Liver (tissue), 9 donors: ENCODE measurements around the gene GSTM3. TPM values are rescaled to one million over a fixed set of nuclear protein-coding genes. Genes with fewer than 3 reads are reported as not detected.

ENCODE experiments used
- DNase-seq: peaks from one replicate; pipeline ENCODE4 v3.0.0-alpha.2; 2017; ENCODE audit warnings: low spot score
- H3K27ac ChIP-seq, 2 donors: one replicate each; pipeline ENCODE4 v1.7.0; 2013; ENCODE audit warnings: inconsistent platforms in 2 of 2, low read length in 2 of 2, control low read depth in 1 of 2, low read depth in 1 of 2, mild to moderate bottlenecking in 1 of 2
- H3K27me3 ChIP-seq, 4 donors: one replicate each; pipeline versions ENCODE4 v1.6.1 to v1.7.0; 2013; ENCODE audit warnings: low read length in 3 of 4, inconsistent platforms in 1 of 4, mild to moderate bottlenecking in 1 of 4, moderate library complexity in 1 of 4; ENCODE audit not compliant: control insufficient read depth in 4 of 4, insufficient read depth in 4 of 4
- H3K36me3 ChIP-seq, 4 donors: one replicate each; pipeline versions ENCODE4 v1.6.1 to v1.7.0; 2013; ENCODE audit warnings: low read length in 3 of 4, mild to moderate bottlenecking in 3 of 4, low read depth in 1 of 4, moderate library complexity in 1 of 4; ENCODE audit not compliant: control insufficient read depth in 4 of 4, insufficient read depth in 3 of 4
- H3K4me1 ChIP-seq, 4 donors: one replicate each; pipeline versions ENCODE4 v1.6.1 to v1.7.0; 2013; ENCODE audit warnings: low read length in 3 of 4, mild to moderate bottlenecking in 3 of 4, moderate library complexity in 1 of 4; ENCODE audit not compliant: control insufficient read depth in 4 of 4, insufficient read depth in 4 of 4
- H3K4me3 ChIP-seq, 3 donors: one replicate each; pipeline versions ENCODE4 v1.6.1 to v1.7.0; 2013; ENCODE audit warnings: low read length in 3 of 3, control low read depth in 1 of 3, low read depth in 1 of 3, mild to moderate bottlenecking in 1 of 3
- H3K9ac ChIP-seq, 2 donors: one replicate each; pipeline ENCODE4 v1.7.0; 2013; ENCODE audit warnings: low read length in 2 of 2, mild to moderate bottlenecking in 2 of 2, moderate library complexity in 2 of 2, control low read depth in 1 of 2, low read depth in 1 of 2
- H3K9me3 ChIP-seq, 4 donors: one replicate each; pipeline versions ENCODE4 v1.6.1 to v1.7.0; 2013; ENCODE audit warnings: low read length in 3 of 4; ENCODE audit not compliant: control insufficient read depth in 4 of 4
- EGR1 ChIP-seq, 2 donors: IDR thresholded peaks; 2 replicates each; pipeline ENCODE4 v1.6.1; 2016 to 2018; ENCODE audit warnings: antibody characterized with exemption in 2 of 2, low read depth in 2 of 2
- FOXA1 ChIP-seq: IDR thresholded peaks from 2 replicates; pipeline ENCODE4 v1.6.1; 2016; ENCODE audit warnings: antibody characterized with exemption
- FOXA2 ChIP-seq: IDR thresholded peaks from 2 replicates; pipeline ENCODE4 v1.6.1; 2016; ENCODE audit warnings: antibody characterized with exemption
- GABPA ChIP-seq, 2 donors: IDR thresholded peaks in 1 of 2; conservative IDR thresholded peaks in 1 of 2; 2 replicates each; pipeline ENCODE4 v1.6.1; 2016; ENCODE audit warnings: antibody characterized with exemption in 2 of 2, mild to moderate bottlenecking in 1 of 2, moderate library complexity in 1 of 2
- HNF4A ChIP-seq, 2 donors: conservative IDR thresholded peaks; 2 replicates each; pipeline ENCODE4 v1.6.1; 2016; ENCODE audit warnings: antibody characterized with exemption in 2 of 2, mild to moderate bottlenecking in 2 of 2
- HNF4G ChIP-seq: IDR thresholded peaks from 2 replicates; pipeline ENCODE4 v1.6.1; 2016; ENCODE audit warnings: antibody characterized with exemption
- JUND ChIP-seq, 2 donors: IDR thresholded peaks; 2 replicates each; pipeline ENCODE4 v1.6.1; 2016; ENCODE audit warnings: antibody characterized with exemption in 2 of 2
- NR2F2 ChIP-seq: IDR thresholded peaks from 2 replicates; pipeline ENCODE4 v1.6.1; 2016; ENCODE audit warnings: antibody characterized with exemption
- RAD21 ChIP-seq, 2 donors: IDR thresholded peaks; 2 replicates each; pipeline ENCODE4 v1.6.1; 2016; ENCODE audit warnings: antibody characterized with exemption in 2 of 2, mild to moderate bottlenecking in 2 of 2
- RXRA ChIP-seq, 2 donors: IDR thresholded peaks; 2 replicates each; pipeline ENCODE4 v1.6.1; 2017 to 2018; ENCODE audit warnings: antibody characterized with exemption in 2 of 2, mild to moderate bottlenecking in 1 of 2
- SP1 ChIP-seq: IDR thresholded peaks from 2 replicates; pipeline ENCODE4 v1.6.1; 2018; ENCODE audit warnings: antibody characterized with exemption, mild to moderate bottlenecking
- TAF1 ChIP-seq: conservative IDR thresholded peaks from 2 replicates; pipeline ENCODE4 v1.6.1; 2016; ENCODE audit warnings: antibody characterized with exemption, mild to moderate bottlenecking
- YY1 ChIP-seq: IDR thresholded peaks from 2 replicates; pipeline ENCODE4 v1.6.1; 2016; ENCODE audit warnings: antibody characterized with exemption, mild to moderate bottlenecking
- WGBS: extraction: QIAGEN DNeasy Blood & Tissue Kit; methylation state at CpG from one replicate; pipeline ENCODE4 v1.1.7; 2013; 5-methylcytosine and 5-hydroxymethylcytosine counted together
- polyA plus RNA-seq, 2 donors: library from polyadenylated mRNA; stranded (reverse) in 1 of 2; unstranded in 1 of 2; fragments of 200-250 nt in 1 of 2; fragments of >200 nt in 1 of 2; fragmentation: Nextera tagmentation in 1 of 2; extraction: Ambion mirVana in 1 of 2; gene quantifications; one replicate each; pipeline versions ENCODE4 v1.2.1 to v1.2.3, GENCODE V29; 2013 to 2015
- total RNA-seq, 2 donors: library from RNA; depleted of rRNA; stranded (reverse); fragments of >200 nt; gene quantifications; one replicate each; pipeline ENCODE4 v1.2.3, GENCODE V29; 2014
- TF ChIP-seq, protein P1 (sequence below): fragments of 150-350 bp; IDR thresholded peaks from 2 replicates; pipeline ENCODE4 v1.5.1; 2017; ENCODE audit warnings: improper control_type of control experiment, low read depth, low read length; ENCODE audit not compliant: missing input control
- TF ChIP-seq, protein P2 (sequence below): IDR thresholded peaks from 2 replicates; pipeline ENCODE4 v1.6.1; 2016; ENCODE audit warnings: antibody characterized with exemption, mild to moderate bottlenecking
- TF ChIP-seq, protein P3 (sequence below): IDR thresholded peaks from 2 replicates; pipeline ENCODE4 v1.6.1; 2016; ENCODE audit warnings: antibody characterized with exemption
- TF ChIP-seq, protein P4 (sequence below): IDR thresholded peaks from 2 replicates; pipeline ENCODE4 v1.6.1; 2016; ENCODE audit warnings: antibody characterized with exemption
- TF ChIP-seq, protein P5 (sequence below): IDR thresholded peaks from 2 replicates; pipeline ENCODE4 v1.6.1; 2016; ENCODE audit warnings: antibody characterized with exemption
- donor health status: healthy.
- donor health status: healthy.
- donor health status: healthy.
- donor health status: healthy.
- donor health status: healthy.

The GSTM3 gene
- total and polyA plus RNA-seq, 4 donors = 6.9 to 51.5 (median 34.9) TPM

DNA sequence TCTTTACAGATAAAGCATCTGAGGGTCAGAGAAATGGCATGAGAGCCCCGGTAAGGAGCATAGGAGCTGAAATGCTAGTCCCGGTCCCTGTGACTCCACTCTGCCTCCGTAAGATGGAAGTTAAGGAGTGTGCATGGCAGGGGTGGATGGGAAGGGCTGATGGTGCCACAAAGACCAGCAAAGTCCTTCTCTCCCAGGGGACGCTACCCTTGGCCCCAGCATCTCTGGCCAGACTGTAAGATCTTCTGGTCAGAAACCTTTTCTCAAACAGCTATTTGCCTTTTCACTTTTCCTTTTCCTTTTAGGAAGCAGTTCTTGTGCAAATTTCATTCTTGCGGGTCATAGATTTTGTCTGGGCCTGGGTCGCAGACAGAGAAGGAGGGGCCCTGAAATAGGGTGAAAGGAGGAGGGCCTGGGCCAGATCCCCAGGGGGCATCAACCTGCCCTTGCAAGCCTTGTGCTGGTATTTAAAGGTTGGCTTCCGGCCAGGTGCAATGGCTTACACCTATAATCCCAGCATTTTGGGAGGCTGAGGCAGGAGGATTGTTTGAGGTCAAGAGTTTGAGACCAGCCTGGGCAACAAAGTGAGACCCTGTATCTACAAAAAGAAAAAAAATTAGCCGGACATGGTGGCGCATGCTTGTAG is 37.3 kb upstream of the GSTM3 start:
- WGBS = 93% methylated on average over 9 of the region's 9 CpGs
- Histone ChIP-seq H3K27ac (no peak overlapping the region), H3K9me3 (peaks cover 0 to 5% (median 0%) of the 10 kb centered on the region in 4 donors), H3K36me3 (no peaks in the 10 kb centered on the region), H3K4me1 (peaks cover 0 to 6% (median 0%) of the 10 kb centered on the region in 4 donors), H3K27me3 (no peaks in the 10 kb centered on the region), H3K4me3 (no peak overlapping the region), H3K9ac (no peak overlapping the region)
- DNase-seq = no peak
- TF ChIP-seq FOXA2 = no peak
- TF ChIP-seq NR2F2 = no peak
- TF ChIP-seq RAD21 (IDR thresholded peaks at IDR 0.05) = no peak
- no peak for TF ChIP-seq RXRA (IDR thresholded peaks at IDR 0.05)
- TF ChIP-seq, protein P1, sequence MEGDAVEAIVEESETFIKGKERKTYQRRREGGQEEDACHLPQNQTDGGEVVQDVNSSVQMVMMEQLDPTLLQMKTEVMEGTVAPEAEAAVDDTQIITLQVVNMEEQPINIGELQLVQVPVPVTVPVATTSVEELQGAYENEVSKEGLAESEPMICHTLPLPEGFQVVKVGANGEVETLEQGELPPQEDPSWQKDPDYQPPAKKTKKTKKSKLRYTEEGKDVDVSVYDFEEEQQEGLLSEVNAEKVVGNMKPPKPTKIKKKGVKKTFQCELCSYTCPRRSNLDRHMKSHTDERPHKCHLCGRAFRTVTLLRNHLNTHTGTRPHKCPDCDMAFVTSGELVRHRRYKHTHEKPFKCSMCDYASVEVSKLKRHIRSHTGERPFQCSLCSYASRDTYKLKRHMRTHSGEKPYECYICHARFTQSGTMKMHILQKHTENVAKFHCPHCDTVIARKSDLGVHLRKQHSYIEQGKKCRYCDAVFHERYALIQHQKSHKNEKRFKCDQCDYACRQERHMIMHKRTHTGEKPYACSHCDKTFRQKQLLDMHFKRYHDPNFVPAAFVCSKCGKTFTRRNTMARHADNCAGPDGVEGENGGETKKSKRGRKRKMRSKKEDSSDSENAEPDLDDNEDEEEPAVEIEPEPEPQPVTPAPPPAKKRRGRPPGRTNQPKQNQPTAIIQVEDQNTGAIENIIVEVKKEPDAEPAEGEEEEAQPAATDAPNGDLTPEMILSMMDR = no peak
- TF ChIP-seq, protein P2, sequence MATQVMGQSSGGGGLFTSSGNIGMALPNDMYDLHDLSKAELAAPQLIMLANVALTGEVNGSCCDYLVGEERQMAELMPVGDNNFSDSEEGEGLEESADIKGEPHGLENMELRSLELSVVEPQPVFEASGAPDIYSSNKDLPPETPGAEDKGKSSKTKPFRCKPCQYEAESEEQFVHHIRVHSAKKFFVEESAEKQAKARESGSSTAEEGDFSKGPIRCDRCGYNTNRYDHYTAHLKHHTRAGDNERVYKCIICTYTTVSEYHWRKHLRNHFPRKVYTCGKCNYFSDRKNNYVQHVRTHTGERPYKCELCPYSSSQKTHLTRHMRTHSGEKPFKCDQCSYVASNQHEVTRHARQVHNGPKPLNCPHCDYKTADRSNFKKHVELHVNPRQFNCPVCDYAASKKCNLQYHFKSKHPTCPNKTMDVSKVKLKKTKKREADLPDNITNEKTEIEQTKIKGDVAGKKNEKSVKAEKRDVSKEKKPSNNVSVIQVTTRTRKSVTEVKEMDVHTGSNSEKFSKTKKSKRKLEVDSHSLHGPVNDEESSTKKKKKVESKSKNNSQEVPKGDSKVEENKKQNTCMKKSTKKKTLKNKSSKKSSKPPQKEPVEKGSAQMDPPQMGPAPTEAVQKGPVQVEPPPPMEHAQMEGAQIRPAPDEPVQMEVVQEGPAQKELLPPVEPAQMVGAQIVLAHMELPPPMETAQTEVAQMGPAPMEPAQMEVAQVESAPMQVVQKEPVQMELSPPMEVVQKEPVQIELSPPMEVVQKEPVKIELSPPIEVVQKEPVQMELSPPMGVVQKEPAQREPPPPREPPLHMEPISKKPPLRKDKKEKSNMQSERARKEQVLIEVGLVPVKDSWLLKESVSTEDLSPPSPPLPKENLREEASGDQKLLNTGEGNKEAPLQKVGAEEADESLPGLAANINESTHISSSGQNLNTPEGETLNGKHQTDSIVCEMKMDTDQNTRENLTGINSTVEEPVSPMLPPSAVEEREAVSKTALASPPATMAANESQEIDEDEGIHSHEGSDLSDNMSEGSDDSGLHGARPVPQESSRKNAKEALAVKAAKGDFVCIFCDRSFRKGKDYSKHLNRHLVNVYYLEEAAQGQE = no peak
- no peak for TF ChIP-seq EGR1 (IDR thresholded peaks at IDR 0.05; ENCODE audit: low read depth in 2 of 2)
- TF ChIP-seq, protein P3, sequence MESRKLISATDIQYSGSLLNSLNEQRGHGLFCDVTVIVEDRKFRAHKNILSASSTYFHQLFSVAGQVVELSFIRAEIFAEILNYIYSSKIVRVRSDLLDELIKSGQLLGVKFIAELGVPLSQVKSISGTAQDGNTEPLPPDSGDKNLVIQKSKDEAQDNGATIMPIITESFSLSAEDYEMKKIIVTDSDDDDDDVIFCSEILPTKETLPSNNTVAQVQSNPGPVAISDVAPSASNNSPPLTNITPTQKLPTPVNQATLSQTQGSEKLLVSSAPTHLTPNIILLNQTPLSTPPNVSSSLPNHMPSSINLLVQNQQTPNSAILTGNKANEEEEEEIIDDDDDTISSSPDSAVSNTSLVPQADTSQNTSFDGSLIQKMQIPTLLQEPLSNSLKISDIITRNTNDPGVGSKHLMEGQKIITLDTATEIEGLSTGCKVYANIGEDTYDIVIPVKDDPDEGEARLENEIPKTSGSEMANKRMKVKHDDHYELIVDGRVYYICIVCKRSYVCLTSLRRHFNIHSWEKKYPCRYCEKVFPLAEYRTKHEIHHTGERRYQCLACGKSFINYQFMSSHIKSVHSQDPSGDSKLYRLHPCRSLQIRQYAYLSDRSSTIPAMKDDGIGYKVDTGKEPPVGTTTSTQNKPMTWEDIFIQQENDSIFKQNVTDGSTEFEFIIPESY = no peak
- no peak for TF ChIP-seq HNF4A (conservative IDR thresholded peaks at IDR 0.05)
- TF ChIP-seq SP1 = no peak
- TF ChIP-seq, protein P4, sequence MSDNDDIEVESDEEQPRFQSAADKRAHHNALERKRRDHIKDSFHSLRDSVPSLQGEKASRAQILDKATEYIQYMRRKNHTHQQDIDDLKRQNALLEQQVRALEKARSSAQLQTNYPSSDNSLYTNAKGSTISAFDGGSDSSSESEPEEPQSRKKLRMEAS = no peak
- TF ChIP-seq, protein P5, sequence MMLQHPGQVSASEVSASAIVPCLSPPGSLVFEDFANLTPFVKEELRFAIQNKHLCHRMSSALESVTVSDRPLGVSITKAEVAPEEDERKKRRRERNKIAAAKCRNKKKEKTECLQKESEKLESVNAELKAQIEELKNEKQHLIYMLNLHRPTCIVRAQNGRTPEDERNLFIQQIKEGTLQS = no peak
- no peak for TF ChIP-seq FOXA1
- no peak for TF ChIP-seq YY1
- no peak for TF ChIP-seq TAF1
- no peak for TF ChIP-seq GABPA (IDR thresholded peaks at IDR 0.05 in 1 of 2, conservative IDR thresholded peaks at IDR 0.05 in 1 of 2)
- no peak for TF ChIP-seq JUND (IDR thresholded peaks at IDR 0.05)
- TF ChIP-seq HNF4G = no peak
